NCI-H69 (cell line): ENCODE measurements around the gene C11orf24.
"Not testable (repeated sequence)": the region's sequence is repeated elsewhere in the genome, so short reads cannot be mapped to it uniquely, and the experiment has no call there.

Experiments
- DNase-seq: peaks from one replicate; lab custom pipeline; 2025; lab: John Stamatoyannopoulos, UW

C11orf24 gene

DNA sequence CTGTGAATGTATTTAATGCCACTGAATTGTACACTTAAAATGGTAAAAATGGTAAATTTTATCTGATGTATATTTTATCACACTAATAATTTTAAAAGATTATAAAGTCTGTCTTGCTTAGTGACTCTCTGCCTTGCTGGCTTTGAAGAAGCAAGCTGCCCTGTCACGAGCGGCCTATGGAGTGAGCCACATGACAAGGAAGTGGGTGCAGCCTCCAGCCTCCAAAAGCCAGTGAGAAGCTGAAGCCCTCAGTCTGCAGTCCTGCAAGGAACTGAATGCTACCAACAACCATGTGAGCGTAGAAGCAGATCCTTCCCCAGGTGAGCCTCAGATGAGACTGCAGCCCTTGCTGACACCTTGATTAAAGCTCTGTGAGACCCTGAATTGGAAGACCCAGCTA is 20.0 kb downstream of the C11orf24 start:
- no peak for DNase-seq

DNA sequence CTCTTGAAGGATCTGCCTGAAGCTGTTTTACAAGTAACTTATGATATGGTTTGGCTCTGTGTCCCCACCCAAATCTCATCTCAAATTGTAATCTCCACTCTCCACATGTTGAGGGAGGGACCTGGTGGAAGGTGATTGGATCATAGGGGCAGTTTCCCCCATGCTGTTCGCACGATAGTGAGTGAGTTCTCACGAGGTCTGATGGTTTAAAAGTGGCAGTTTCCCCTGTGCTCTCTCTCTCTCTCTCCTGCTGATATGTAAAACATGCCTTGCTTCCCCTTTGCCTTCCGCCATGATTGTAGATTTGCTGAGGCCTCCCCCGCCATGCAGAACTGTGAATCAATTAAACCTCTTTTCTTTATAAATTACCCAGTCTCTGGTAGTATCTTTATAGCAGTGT is 26.9 kb downstream of the C11orf24 start:
- not testable (repeated sequence) for DNase-seq

- DNase-seq, result not testable (repeated sequence)
Observed at GRCh38 chr11:68243847-68244246, 27.9 kb downstream of the C11orf24 start.

- no peak for DNase-seq
Observed at GRCh38 chr11:68242616-68243015, 29.2 kb downstream of the C11orf24 start.

GRCh38 chr11:68231621-68232020 is 40.2 kb downstream of the C11orf24 start:
- no peak for DNase-seq

DNA sequence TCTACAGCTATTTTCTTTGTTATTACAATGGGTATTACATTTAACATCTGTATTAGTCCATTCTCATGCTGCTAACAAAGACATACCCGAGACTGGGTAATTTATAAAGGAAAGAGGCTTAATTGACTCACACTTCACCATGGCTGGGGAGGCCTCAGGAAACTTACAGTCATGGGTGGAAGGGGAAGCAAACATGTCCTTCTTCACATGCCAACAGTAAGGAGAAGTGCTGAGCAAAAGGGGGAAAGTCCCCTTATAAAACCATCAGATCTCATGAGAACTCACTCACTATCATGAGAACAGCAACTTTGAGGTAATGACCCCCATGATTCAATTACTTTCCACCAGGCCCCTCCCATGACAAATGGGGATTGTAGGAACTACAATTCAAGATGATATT is 42.2 kb downstream of the C11orf24 start:
- DNase-seq, result no peak

- DNase-seq, result no peak
Observed at GRCh38 chr11:68226421-68226820, 45.4 kb downstream of the C11orf24 start.

DNA sequence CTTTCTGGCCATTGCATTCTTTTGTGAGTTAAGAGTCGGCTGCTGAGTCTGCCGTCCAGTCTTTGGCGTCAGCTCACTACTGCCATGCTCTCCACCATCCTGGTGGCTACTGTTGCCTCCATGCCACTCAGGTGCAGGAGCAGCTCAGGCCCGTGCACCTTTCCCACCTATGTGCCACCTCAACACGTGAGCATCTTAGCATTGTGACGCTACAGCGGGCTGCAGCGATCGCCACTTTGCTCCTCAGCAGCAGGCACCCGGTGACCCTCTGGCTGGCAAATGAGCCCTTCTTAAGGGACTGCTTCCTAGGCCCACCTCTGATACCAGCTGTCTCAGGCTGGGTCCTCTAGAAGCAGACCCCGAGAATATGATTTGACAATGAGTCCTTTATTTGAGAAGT is 47.2 kb downstream of the C11orf24 start:
- no peak for DNase-seq

DNA sequence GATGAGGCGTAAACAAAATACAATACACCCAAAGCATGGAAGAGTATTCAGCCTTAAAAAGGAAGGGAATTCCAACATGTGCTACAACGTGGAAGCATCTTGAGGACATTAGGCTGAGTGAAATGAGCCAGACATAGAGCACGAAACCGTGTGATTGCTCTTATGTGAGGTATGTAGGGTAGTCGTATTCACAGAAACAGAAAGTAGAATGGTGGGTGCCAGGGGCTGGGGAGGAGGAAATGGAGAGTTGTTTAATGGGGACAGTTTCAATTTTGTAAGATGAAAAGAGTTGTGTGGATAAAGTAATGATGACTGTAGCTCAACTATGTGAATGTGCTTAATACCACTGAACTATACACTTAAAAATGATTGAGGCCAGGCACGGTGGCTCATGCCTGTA is 48.5 kb downstream of the C11orf24 start:
- no peak for DNase-seq

DNA sequence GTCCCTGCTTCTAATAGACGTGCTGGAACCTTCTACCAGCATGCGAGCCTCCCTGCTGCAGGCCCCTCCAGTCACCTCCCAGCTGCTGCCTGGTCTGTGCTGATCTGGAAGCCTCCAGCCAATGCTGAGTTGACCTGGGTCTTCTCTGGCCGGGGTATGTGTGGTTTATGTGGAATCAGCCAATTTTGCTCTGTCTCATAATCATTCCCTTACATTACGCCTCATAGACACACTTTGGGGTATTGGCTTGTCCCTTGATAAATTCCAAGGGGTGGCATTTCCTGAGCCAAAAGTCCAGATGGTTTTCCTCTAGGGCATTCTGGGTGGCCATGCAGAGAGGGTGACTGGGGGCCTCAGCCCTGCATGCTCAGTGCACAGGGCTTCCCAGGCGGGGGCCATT is 50.4 kb downstream of the C11orf24 start:
- no peak for DNase-seq

DNA sequence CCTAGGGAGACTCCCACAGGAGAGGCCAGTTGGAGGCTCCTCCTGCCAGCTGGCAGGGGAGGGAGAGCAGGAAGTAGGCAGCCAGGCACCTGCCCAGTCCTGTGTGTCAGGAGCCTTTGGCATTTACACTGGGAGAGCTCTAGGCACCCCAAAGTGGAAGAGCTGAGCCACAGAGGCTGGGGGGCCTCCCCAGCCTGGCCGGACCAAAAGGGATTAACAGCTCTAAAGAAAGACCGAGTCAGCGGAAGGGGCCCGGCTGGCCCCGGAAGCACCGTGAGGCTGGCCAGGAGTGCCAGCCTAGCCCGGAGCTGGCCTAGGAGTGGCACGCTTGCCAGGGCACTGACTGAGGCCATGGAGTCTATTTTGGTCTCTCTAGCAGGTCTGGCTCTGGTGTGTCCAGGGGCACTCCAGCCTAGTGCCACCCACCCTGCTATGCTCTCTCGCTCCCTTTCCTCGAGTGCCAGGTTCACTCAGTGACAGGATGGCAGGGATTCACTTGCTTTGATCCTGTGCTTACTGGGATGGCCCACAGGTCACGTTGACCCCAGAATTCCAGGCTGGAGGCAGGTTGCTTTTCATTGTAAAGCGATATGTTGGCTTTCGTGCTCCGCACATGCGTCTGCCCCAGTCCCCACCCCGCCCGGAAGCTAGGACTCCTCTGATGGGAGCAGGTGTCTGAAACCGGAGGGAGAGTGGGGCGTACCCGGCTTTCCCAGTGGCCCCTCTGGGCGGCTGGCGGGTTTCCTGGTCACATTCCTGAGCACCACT is 55.4 kb downstream of the C11orf24 start:
- peak; percentile 56 for DNase-seq

DNA sequence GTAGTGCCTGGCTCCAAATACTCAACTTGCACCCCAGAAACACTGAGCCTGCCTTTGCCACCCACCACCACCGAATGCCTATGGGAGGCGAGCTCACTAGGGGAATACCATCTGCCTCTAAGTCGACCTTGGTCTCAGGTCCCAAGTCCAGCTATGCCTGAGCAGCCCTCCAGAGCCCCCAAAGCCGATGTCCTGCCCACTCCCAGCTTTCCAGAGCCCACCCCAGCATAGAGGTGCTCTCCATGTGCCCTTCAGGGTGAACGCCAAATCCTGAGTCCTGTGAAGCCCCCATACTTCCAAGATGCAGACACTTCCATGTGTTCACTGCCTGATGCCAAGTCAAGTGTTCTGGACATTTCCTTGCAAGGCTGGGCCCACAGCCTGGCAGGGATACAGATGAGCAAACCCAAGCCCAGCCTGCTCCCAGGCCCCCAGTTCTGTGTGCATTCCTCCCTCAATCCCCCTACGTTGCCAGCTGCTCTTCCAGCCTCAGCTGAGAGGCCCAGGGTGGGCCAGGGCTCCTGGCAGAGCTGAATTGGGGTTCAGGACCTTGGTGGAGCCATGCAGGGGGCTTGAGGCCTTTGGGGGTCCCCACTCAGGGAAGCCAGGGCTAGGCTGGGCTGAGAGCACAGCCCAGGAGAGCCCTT is 56.1 kb downstream of the C11orf24 start:
- no peak for DNase-seq

- DNase-seq, result peak; percentile 38
Observed at GRCh38 chr11:68215087-68215445, 56.7 kb downstream of the C11orf24 start.

- DNase-seq, result peak; percentile 69
Observed at GRCh38 chr11:68214173-68215086, 57.3 kb downstream of the C11orf24 start.

GRCh38 chr11:68213555-68214172 is 58.1 kb downstream of the C11orf24 start:
- DNase-seq, result peak; percentile 99

- no peak for DNase-seq
Observed at GRCh38 chr11:68213135-68213515, 58.6 kb downstream of the C11orf24 start, which contains the start of gene KMT5B. KMT5B (minus strand) TSS chr11:68213296; CDS start chr11:68190076, 23,220 bp downstream.

DNA sequence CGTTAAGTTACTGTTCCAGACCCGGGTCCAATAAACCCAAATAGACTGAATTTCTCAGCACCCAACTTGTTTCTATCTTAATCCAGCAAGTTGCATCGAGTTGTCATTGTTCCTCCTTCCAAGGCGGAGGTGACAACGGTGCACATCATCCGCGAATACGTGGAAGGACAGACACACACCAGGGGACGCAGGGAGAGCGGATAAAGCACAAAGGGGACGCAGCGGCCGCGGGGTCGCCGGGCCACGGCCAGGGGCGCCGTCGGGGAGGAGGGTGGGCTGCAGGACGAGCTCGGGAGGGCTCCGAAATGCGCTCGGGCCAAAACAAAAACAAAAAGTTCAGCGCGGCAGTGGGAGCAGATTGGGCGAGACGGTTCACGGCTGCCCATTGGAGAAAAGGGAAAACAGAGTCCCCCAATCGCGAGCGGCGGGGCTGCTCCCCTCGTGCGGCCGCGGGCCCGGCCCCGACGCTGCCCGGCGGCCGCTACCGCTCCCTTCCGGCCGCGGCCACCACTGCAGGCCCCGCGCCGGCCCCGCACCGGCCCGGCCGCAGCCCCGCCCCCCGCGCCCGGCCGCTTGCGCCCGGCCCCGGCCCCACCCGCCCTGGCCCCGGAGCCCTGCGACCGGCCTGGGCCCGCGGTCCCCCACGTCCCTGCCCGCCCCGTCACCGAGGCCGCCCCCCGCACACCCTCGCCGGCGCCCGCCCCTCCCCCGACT is 59.2 kb downstream of the C11orf24 start:
- DNase-seq, result peak; percentile 83

DNA sequence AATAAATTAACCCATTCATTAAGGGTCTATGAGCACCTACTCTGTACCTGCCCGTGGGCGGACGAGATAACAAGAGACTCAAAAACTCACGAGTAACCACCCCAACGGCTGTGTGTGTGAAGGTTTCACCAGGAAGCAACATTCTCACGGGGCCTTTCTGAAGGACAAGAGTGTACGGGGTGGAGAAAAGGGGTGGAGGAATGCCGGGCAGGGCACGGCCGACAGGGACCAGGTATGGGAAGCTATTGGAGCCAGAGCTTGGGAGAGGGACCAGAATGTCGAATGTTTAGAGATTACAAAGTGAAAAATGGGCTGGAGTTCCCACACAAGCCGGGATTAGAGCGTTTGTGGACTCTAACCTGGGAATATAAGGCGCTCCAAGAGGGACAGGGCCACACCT is 60.2 kb downstream of the C11orf24 start:
- peak; percentile 50 for DNase-seq
